GM23338 (cell line): Measurements from ENCODE around the gene HERC2.
"Not testable (repeated sequence)": the region's sequence is repeated elsewhere in the genome, so short reads cannot be mapped to it uniquely, and the experiment has no call there.

Experiments used
- EZH2 ChIP-seq: fragments of 200-600 bp; sonication (generic); IDR thresholded peaks from one replicate; pipeline ENCODE4 v1.8.0; 2017; ENCODE audit warnings: antibody characterized with exemption, mild to moderate bottlenecking, low read depth; ENCODE audit not compliant: unreplicated experiment
- EZH2phosphoT487 ChIP-seq: fragments of 200-600 bp; sonication (generic); IDR thresholded peaks from one replicate; pipeline ENCODE4 v1.8.1; 2018; ENCODE audit warnings: antibody characterized with exemption; ENCODE audit not compliant: unreplicated experiment
- POLR2AphosphoS5 ChIP-seq: IDR thresholded peaks from 2 replicates; pipeline ENCODE4 v1.6.1; 2016; ENCODE audit warnings: antibody characterized with exemption, low read depth
- TF ChIP-seq, protein P1 (sequence below), 2 experiments: fragments of 200-600 bp in 1 of 2; sonication (generic) in 1 of 2; conservative IDR thresholded peaks; 2 replicates each; pipeline versions ENCODE4 v1.5.1 to v1.6.1; 2016 to 2017; ENCODE audit warnings: antibody characterized with exemption in 2 of 2, low read depth in 2 of 2, mild to moderate bottlenecking in 2 of 2, moderate library complexity in 1 of 2

- not testable (repeated sequence) for TF ChIP-seq EZH2phosphoT487, EZH2, POLR2AphosphoS5
- TF ChIP-seq, protein P1, sequence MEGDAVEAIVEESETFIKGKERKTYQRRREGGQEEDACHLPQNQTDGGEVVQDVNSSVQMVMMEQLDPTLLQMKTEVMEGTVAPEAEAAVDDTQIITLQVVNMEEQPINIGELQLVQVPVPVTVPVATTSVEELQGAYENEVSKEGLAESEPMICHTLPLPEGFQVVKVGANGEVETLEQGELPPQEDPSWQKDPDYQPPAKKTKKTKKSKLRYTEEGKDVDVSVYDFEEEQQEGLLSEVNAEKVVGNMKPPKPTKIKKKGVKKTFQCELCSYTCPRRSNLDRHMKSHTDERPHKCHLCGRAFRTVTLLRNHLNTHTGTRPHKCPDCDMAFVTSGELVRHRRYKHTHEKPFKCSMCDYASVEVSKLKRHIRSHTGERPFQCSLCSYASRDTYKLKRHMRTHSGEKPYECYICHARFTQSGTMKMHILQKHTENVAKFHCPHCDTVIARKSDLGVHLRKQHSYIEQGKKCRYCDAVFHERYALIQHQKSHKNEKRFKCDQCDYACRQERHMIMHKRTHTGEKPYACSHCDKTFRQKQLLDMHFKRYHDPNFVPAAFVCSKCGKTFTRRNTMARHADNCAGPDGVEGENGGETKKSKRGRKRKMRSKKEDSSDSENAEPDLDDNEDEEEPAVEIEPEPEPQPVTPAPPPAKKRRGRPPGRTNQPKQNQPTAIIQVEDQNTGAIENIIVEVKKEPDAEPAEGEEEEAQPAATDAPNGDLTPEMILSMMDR (conservative IDR thresholded peaks at IDR 0.05; ENCODE audit: low read depth in 2 of 2), result not testable (repeated sequence)
These were observed 185.6 kb downstream of the HERC2 start for GRCh38 chr15:28136236-28136904.
